ENCODE measurements around the gene QRFP.
"Not testable (repeated sequence)": the region's sequence is repeated elsewhere in the genome, so short reads cannot be mapped to it uniquely, and the experiment has no call there.

The QRFP gene

DNA sequence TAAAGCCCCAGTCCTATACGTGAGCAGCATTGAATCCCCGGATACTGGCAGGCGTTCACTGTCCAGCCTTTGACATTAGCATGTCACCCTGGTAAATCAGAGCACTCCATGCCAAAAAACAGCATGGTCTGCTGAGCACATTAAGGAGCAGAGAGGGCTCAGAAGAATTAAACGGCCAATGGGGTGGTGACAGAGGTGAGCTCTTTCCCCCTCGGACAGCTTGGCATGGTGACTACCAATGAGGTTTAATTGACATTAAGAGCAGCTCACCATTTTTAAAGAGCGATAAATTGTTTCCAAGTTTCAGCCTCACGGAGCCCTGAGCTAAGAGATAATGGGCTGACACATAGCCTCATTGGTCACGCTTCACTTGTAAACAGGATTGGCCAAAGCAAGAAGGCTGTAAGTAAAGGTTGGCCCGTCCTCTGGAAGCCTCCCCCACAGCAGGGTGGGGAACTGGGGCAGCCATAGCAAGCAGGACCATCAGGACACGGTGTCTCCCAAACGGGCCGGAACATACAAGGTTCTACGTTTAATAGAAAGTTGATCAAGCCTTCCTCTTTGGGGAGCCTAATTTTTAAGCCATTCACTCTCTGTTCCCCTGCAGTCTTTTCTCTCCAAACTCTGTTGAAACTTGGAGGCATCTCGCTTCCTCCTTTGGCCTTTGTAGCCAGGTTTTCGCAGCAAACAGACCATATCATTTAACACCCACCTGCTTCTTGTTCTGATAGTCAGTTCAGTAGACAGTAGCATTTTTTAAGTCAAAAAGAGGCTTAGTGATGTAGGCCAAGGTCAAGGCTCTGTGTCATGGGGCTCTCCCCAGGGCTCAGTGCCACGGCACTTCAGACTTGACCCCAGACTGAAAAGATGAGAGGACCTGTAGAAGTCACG, 25.9 kb downstream of the QRFP start:
- no peak for DNase-seq

DNA sequence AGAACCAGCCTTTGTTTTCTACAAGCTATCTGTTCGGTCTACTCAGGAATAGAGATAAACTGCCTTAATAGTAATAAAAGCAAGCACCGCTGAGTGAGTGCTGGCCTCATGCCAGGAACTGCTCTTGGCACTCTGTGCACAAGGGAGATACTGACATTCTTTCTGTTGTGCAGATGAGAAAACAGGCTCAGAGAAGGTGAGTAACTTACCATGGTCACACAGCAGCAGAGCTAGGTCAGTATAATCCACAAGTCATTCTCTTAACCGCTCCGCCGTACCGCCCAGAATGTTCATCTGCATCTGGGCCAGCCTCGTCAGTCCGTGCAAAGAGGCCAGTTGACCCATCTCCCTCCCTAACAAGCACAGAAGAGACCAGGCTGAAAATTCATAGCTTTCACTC, 27.4 kb downstream of the QRFP start:
- DNase-seq: no peak

DNA sequence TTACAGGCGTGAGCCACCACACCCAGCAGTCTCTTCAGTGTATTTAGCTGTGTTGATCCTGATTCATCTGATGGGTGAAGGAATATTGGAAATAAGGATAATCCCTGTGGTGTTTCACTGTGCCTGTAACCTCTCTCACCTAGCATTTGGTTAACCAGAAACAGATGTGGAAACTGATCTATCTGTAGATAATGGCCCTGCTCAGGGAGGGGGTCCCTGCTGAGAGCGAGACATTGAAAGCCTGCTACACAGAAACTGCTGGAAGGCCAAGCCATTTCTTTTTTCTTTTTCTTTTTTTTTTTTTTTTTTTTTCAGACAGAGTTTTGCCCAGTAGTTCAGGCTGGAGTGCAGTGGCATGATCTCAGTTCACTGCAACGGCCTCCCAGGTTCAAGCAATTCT, 28.4 kb downstream of the QRFP start:
- DNase-seq: no peak

DNA sequence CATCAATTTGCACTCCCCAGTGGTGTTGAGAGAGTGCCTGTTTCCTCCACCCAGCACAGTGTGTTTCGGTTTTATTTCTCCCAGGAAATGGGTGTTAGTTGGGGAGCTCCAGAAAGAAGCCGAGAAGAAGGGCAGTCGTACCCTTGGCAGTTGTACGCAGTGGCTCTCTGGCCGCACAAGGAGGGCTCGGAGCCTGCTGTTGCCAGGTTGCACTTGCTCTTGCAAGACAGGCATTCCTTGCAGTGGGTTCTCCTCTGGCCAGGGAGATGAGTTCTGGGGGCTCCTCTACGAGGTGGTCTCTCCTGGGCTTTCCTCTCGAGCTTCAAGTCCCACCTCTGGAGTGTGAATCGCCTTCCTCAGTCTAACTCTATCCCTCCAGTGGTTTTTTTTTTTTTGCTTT, 29.1 kb downstream of the QRFP start:
- DNase-seq: no peak

DNA sequence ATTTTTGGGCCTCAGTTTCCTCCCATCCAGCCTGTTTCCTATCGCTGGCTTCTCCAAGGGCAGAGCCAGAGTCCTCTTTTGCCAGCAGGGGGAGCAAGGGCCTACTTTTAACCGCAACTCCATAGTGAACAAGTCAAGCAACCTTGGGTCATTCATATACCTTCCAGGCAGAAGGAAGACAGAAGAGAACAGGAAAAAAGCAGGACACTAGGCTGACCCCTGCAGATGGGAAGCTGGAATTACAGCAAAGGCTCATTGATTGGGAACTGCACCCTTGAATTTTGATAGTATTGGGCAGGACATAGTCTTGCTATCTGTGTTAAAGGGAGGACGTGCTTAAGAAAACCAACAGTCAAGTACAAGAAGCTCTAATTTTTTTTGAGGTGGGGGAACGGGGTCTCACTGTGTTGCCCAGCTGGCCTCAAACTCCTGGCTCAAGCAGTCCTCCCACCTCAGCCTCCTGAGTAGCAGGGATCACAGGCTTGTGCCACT, 30.1 kb downstream of the QRFP start:
- DNase-seq: peak; percentile 23

DNA sequence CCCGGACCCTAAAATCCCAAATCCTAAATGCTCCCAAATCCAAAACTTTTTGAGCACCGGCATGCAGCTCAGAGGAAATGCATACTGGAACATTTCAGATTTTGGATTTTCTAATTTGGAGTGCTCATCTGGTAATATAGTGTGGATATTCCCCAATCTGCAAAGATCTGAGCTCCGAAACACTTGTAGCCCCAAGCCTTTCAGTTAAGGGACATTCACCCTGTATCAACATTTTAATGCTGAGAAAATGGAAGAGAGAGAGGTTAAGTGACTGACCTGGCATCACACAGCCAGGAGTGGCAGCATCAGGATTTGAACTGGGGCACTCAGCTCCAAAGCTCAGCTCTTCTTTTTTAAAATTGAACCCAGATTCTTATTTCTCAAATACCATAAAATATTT, 30.7 kb downstream of the QRFP start:
- no peak for DNase-seq

DNA sequence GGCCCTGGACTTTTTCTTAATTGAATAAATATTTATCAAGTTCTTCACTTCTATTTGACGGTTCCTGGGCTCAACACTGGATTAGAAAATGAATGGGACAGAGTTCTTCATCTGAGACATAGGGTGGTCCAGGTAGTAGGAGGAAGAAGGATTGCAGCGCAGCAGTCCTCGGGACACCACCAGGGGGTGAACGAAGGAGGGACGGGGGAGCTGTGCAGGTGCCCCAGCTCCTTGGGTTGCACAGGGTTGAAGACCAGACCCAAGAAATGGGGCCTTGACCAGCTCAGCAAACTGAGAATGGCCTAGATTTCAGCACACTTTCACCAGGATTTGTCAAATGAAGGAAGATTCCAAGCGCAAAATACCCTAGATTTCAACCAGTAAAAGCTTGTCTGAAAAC, 32.1 kb downstream of the QRFP start:
- no peak for DNase-seq

DNA sequence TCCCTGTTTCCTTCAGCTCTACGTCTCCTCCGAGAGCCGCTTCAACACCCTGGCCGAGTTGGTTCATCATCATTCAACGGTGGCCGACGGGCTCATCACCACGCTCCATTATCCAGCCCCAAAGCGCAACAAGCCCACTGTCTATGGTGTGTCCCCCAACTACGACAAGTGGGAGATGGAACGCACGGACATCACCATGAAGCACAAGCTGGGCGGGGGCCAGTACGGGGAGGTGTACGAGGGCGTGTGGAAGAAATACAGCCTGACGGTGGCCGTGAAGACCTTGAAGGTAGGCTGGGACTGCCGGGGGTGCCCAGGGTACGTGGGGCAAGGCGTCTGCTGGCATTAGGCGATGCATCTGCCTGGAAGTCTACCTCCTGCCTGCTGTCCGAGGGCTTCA, 33.9 kb downstream of the QRFP start:
- DNase-seq: no peak

DNA sequence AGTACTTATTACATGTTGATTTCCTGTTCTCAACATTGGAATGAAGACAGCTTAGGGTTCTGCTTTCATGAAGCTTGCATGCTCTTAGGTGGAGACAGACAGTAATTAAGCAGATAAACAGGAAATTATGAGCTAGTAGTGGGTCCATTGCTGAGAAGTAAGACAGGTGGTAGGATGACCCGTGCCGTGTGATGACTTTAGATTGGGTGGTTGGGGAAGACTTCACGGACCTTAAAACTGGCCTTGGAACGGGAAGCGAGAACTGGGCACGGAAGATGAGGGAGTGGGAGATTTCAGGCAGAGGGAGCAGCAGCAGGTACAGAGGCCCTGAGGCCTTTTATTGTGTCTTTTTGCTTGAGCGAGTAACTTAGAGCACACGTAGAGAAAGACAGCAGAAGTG, 34.4 kb downstream of the QRFP start:
- no peak for DNase-seq

DNA sequence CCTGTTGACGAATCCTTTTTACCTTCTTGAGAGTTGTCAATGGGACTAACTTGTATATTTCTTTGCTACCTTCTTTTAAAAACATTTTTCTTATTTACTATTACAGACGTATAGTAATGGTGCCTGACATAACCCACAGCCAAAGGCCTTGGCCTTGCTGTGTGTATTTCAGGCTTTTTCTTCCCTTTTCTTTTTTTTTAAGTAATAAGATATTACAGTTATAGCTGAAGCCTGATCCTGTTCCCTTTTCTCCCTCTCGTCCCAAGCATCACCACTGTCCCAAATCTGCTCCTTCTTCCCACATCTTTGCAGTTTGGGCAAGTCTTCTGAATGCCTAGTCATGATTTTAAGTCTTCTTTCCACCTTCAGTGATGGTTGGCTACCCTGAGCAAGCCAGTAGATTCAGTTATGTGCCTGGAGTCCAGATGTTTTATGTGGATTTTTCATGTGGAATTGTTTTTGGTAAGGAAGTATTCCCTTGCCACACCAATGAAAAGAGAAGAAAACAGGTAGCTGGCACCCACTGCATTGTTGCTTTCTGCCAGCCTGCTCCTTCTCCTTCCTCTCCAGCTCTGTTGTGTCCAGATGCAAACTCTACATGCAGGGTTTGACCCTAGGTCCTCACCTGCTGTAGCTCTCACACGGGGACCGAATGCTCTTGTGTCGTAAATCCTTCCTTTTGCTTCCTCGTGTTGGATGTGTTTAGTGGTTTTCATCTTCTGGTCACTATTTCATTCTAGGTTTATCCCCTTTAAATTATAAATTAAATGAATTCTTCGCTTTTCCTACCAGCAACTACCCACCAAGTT, 35.0 kb downstream of the QRFP start:
- no peak for DNase-seq

DNA sequence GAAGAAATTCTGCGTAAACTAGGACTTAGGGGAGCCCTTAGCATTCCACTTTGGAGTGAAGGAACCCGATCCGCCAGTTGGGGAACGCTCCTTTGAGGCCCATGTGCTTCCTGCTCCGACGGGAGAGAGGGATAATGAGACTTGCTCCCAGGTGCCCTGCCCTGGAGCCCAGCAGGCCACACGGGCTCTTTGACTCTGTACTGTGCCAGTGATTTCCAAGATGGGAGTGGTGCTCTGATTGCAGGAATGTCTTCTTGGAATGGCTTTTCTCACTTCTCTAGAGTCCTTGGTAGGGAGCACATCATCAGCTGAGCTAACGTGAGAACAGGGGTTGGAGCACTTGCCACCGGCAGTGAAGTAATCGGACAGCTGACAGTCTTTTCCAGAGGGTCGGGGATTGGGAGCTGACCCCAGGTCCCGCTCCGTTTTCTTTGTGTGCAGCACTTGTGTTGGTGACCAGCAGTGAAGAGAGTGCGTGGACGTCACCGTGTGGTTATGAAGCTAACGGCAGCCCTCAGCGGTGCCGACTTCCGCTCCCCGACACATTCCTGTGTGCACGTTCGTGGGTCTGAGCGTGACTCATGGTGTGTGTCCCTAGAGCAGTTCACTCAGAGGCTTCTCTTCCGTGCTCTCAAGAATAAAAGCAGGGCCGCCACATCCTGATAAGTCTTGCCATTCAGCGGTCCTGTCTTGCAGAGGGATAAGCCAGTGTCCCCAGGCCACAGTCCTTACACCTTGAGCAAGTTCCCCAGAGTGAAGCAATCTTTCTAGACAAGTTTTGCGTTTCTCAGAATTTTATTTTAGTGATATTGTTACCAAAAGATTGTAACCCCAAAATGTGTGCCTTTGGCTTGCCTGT, 35.9 kb downstream of the QRFP start:
- DNase-seq: no peak

DNA sequence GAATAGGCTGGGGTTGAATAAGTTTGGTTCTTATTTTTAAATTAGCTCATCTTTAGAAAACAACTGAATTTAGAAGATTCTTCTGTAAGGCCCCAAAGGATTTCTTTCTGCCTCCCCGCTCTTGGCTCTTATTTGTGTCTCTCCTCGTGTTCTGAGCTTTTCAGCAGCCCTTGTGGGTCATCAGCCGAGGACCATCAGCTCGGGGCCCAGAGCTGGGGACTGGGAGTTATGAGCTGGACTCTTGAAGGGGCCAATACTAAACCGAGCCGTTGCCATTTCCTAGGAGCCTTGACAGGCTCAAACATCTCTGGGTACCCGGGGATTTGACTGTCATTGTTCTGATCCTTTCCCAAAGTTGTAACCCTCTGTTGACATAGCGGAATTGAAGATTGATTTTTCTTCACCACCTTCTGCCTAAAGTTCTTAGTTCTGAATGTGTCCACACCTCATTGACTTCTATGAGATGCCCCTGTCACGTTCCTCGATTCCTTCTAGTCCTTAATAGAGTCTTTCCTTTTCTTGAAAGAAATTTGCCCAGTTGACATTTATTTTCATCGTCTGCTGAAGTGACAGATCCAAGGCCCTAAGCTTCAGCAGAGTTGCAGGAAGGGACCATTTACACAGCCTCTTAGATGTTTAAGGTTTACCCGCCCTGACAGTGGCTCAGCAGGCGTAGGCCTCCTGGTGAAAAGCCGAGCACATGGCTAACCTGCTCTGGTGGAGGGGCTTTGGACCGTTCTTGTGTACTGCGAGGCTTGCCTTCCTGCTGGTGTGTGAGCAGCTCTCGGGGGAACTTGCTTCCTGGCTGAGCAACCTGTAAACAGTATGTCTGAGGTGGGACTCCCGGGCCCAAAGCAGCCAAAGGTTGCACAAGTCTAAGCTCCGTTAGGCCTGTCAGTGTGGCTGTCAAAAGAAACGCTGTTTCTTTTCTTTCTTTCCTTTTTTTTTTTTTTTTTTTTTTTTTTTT, 37.6 kb downstream of the QRFP start:
- DNase-seq: no peak

DNA sequence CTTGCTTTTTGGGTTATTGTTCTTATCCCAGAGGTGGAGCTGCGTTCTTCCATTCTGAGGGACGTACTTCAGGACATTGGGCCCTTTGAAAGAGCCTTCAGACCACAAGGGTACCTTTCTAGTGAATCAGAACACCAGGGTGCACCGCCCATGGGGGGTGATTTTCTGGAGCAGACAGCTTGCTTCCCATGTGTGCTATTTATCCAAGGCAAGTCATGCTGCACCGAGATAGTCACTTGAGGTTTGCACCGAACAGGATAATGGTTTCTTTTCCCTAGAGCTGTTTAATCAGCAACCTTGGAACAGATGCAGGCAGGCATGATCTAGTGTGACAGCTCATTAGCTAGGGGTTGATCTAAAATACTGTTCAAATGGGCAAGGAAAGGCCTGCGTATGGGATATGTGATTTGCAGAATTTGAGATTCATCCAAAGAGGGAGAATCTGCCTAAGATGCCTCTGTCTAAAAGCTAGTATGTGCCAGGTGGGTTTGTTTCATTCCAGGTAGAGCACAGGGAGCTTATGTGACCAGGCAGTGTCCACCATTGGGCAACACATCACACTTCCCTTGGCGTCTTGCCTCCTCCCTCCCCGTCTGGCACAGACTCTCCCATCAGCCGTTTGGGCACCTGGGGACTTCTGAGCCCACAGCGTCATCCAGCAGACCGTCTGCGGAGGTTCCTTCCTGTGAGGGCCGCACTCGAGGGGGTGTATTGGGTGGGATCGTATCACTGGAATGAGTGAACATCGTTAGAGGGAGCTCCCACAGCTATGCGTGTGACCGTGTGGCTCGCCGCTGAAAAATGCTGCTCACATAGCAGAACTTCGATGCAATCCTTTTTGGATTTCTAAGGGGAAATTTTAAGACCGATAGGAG, 38.5 kb downstream of the QRFP start:
- no peak for DNase-seq

DNA sequence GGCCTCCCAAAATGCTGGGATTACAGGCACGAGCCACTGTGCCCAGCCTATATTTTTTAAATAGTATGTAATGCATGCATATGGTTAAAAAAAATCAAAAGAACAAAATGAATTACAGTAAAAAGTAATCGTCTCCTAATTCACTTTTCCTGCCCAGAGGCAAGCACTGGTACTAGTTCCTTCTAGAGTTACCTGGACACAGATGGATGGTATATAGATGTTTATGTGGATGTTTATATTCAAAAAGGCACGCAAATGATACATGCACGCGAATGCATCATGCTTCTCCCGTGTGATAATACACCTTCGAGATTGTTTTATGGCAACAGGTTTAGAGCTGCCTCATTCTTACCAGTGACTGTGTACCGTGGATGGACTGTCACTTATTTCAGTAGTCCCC, 40.1 kb downstream of the QRFP start:
- DNase-seq: no peak

DNA sequence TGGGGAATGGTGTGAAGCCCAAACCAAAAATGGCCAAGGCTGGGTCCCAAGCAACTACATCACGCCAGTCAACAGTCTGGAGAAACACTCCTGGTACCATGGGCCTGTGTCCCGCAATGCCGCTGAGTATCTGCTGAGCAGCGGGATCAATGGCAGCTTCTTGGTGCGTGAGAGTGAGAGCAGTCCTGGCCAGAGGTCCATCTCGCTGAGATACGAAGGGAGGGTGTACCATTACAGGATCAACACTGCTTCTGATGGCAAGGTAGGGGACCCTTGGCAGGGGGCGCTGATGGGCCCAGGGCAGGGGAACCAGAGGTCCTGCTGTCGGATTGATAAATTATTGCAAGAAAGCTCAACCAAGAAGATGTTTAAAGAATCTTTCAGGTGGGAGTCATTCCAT, 41.8 kb downstream of the QRFP start:
- no peak for DNase-seq

DNA sequence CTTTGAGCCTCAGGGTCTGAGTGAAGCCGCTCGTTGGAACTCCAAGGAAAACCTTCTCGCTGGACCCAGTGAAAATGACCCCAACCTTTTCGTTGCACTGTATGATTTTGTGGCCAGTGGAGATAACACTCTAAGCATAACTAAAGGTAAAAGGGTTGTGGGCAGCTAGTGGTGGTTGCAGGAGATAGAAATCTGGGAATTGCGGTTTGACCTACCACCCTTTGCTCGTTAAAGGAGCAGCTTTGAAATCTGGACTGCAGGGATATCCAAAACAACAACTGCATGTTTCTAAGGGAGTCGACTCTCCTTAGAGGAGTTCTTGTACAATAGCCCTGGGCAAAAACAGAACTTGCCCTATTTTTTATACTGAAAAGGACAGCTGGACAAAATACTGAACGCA, 42.5 kb downstream of the QRFP start:
- no peak for DNase-seq

DNA sequence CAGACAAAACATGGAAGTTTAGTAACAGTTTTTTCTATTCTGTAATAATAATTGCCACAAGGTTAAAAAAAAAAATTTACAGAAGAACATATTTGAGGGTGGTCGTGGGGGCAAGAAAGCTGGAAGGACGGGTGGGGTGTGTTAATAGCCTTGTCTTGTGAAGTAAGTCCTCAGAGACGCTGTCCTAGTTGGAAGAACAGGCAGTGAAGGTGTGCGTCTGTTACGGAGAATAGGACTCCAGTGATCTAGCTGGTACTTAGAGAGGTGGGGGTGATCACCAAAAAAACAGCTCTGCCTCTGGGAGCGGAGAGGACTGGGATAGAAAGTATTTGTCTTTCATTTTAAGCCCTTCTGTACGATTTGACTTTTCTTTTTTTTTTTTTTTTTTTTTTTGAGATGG, 43.8 kb downstream of the QRFP start:
- no peak for DNase-seq

DNA sequence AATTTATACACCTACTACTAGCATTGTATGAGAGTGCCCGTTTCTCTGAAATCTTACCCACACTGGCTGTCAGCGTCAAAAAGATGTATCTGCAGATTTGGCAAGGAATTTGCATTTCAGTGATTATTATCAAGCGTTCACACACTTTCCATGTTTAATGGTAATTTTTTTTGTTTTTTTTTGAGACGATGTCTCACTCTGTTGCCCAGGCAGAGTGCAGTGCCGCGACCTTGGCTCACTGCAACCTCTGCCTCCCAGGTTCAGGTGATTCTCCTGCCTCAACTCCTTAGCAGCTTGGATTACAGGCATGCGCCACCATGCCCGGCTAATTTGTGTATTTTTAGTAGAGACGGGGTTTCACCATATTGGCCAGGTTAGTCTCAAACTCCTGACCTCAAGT, 47.3 kb downstream of the QRFP start:
- no peak for DNase-seq

DNA sequence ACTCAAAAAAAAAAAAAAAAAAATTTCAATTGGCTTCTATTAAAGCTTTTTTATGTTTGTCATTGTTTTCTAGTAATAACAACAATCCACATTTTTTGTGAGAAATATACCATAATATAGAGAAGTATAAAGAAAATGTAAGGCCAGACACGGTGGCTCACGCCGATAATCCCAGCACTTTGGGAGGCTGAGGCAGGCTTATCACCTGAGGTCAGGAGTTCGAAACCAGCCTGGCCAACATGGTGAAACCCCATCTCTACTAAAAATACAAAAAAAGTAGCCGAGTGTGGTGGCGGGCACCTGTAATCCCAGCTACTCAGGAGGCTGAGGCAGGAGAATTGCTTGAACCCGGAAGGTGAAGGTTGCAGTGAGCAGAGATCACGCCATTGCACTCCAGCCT, 48.1 kb downstream of the QRFP start:
- not testable (repeated sequence) for DNase-seq

DNA sequence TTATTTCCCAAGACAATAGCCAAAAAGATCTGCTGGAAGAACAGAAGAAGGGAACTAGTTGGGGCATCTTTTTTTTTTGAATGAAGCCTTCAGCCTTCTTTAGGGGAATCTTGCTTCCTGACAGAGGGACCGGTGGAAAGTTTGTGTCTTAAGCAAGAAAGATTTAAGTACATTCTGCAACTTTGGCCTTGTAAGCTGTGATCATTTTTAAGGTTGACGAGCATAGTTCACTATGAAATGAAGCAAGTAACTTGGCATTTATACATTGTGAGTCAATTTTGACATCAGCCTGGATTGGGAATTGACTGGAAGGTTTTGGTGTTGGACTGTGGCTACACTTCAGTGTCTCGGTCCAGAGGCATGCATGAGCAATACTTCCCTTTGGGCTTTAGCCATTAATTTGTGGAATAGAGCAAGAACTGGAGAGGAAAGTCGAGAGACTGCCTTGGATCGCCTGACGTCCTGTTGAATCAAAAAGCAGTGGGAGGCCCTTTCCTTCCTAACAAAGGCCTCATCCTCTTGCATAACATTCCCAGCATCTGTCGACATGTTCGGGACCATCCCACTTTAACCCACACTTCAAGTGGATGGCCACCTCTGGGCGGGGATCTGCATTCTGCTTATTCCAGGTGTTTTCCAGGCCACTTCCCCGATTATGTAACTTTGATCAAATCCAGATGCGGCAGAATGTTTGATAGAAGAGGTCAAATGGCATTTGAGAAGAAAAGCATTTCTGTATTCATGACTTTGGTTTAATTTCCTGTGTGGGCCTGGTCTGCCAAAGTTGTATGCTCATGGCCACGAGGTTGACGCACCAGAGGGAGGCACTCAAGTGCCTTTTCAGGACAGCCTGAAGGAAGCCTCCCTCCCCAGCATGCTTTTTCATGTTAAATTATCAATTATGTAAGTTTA, 49.0 kb downstream of the QRFP start:
- DNase-seq: no peak
